ENCODE results near the gene SFXN5.

SFXN5 gene

DNA sequence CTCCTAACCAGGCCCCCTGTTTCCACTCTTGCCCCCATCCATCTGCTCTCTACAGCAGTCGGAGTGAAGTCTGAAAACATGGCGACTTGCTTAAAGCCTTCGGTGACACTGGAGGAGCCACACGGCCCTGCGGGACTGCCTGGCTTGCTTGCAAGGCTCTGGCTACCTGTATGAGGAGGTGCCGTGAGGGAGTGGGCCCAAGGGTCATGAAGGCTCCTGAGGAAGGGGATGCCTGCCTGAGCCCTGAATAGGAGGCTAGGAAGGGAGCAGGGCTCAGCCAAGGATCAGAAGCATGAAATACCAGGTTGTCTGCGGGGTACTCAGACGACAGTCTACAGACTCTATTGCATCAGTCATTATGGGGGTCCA lies 78.8 kb downstream of the SFXN5 start:
- no peak for DNase-seq

DNA sequence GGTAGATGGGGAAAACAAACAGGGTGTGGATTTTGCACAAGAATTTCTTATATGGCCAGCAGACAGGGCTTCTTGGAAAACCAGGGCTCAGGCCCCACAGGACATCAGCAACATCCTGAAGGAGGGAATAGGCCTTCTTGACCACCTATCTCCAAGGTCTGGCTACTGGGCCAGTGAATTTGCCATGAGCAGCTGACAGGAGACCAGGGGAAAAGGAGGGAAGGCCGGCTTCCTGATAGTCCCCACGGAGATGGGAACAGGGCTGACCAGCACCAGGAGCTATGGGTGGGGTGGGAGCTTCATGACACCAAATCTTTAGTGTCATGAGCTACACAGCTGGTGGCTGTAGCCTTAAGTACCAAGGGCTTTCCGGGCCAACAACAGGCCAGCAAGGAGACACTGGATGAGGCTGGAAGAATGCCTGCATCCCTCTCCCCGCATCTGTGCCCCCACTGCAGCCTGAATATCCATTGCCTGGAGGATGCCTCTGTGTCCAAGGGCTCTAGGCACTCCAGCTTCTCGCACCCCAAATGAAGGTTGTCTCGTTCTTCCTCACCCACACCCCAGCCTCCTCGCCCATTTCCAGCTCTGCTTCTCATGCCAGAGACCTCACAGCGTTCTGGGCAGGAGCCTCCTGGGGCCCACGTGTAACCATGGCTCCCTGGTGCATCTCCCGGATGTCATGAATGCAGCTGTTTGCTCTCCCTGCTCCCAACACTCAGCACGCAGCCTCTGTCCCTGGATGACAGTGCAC lies 79.4 kb downstream of the SFXN5 start:
- no peak for DNase-seq

DNA sequence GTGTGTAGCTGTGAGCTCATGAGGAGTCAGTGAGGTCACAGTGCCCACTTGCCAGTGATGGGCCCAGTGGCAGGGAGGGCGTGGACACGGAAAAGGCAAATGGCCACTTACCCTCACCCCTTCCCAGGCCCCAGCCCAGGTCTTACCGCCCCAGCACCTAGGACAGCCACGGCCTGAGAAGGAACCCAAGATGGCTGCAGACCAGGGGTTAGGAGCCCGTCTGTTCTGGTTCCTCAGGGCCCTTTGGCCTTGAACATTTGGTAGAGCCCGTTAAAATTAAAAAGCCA lies 80.1 kb downstream of the SFXN5 start:
- no peak for DNase-seq

DNA sequence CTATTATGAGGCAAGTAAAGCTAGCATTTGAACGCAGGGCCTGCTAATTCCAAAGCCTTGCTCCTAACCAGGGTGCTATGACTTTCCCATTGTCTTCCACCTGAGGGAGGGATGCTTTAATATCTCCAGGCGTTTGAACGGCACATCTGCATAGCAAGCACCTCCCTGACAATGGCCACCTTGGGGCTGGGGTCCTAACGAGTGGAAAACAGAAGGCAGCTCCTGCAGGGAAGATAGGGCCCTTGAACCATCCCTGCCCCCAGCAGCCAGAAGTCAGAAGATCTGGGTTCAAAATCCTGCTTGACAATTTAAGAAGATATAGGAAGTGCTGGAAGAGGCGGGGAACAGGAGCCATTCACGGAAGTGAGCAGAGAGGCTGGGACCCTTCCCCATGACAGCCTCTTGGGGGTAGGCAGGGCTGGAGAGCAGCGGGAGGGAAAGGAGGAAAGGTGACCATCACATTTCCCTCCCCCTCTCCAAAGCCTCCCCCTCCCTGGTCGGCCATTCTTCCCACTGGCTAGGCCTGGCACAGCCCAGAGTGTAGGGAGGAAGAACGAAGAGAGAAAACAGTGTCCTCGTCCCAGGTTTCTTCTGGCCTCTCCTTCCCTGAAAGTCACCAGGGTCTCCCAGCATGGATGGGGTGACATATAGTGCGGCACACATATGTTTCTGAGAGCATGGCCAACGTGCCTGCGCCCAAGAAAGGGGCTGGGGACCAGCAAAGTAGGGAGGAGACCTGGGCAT lies 80.6 kb downstream of the SFXN5 start:
- no peak for DNase-seq

DNA sequence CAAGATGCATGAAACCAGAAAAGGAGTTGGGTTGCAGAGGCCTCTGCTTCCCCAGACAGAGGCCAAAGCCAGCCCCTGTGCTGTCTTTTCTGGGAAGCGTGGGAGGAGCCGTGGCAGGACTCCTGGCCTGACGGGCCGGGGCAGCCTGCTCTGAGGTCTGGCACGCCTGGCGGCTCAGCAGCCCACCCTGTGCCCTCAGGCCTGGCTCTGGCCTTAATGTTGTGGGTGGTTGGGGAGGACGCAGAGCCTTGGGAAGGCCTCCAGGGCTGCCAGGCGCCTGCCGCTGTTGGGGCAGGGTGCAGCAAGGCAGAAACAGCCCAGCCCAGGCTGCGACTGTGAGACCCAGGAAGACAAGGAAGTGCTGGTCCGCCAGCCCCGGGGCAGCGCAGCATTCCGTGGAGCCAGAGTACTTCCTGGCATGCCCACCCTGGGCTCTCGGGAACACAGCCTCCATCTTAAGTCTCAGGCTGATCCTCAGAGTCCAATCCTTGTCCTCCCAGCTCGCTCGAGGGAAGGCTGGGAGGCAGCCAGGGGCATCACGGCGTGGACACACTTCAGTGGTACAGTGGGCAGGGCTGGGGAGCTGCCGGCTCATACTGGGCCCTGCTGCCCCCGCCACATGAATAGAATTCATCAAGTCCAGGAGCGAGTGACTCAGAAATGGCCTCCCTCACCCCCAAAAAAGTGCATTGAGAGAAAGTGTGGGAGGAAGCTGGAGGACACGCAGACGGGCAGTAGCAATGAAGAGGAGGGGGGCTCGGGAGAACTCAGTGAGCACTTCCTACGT lies 81.5 kb downstream of the SFXN5 start:
- no peak for DNase-seq

DNA sequence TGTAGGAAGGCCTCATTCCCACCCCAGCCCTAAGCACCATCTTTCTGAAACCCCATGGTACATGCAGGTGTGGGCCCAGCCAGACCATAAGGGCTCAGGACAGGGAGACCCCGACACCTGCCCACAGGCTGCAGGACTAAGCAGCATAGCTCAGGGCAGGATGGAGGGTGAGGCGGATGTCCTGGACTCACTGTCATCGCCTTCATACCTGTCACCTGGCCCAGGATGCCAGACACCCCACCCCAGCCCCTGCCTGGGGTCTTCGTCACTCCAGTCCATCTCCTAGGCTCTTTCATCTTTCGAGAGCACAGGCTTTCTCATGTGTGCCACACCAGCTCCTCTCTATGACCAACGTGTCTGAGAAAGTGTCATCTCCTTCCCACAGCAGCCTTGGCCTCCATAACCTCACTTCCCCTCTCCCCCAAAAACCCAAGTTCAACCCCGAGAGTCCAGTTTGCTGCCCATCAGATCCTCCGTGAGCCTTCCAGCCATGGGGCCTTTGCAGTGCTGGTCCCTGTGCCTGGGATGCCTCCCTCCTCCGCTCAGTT lies 82.7 kb downstream of the SFXN5 start:
- no peak for DNase-seq

DNA sequence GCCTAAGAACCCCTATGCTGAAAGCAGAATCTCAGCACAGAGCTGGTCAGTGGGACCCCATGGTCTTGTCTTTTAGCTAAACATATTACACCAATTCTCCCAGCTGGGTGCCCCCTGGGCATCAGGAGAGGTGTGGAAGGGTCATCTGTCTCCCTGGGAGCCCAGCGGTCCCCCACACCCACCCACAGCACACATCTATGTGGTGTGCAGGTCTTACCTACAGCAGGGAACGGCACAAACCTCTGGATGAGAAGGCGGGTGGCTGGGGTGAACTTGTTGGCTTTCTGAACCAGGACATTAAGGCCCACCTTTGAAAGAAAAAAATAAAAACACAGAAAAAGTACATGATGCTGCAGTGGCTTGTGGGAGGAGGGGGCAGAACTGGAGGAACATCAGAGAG lies 83.5 kb downstream of the SFXN5 start:
- no peak for DNase-seq

DNA sequence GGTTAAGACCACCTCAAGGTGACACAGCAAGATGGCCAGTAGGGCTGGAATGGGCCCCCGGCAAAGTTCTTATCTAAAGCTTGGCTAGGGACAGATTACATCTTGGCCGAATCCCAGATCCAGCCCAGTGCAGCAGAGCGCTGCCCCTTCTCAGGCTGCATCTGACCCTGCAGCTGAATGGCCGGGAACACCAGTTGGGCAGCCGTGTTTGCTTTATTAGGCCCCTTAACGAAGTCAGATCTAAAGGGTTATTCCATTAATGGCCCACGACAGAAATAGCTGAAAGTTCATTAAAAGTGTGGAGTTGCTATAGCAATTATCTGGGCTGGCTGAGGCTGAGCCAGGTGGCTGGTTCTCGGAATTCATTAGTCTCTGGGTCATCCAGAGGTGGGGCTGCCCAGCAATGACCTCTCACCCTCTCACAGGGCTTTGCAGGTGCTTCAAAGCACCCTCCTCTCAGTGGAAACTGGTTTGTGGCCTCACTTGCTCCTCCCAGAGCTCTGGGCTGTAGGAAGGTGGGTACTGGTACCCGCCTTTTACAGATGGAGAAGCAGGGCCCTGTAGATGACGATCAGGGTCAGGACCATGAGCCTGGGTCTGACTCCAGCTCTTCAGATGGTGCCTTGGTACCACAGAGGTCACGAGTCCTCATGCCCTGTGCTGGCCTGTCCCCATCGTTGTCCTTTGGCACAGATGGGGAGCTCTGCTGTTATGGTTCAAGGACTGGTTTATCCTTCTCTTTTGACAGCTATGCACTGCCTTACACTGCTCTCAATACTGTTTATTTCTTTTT lies 85.4 kb downstream of the SFXN5 start:
- no peak for DNase-seq

DNA sequence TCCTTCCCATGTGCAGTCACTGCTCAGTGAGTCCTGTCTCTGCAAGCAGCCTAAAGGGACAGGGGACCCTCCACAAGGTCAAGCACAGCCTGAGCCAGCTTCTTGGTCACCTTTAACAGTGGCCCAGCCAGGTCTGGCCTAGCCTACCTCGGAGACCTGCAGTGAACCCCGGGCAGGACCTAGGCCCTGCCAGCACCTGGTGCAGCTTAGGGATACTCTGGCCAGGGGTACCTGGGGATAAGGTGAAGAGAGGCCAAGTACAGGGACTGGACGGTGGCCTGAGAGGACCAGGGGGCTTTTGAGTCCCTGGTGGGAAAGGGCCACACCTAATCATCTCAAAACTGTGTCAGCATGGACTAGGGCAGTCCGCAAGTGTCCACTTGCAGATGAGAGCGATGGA lies 86.4 kb downstream of the SFXN5 start:
- no peak for DNase-seq

DNA sequence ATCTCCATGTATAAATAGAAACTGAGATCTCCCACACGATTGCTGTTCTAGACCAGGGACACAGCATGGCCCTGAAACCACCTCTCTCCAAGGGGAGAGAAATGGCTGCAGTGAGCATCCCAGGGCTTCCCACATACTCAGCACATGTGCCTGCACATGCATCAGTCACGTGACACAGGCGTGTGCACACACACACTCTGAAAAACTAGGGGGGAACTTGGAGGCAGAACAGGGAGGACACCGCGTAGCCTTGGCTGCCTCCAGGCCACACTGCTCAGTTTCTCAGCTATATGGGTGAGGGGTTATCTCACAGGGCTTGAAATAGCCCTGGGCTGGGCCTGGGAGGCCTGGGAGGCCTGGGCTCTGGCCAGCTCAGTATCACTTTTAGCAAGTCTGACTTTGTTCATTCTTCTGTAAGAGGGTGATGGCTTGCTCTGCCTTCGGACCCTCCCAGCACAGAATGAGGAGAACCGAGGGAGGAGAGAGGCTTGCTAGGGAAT lies 87.3 kb downstream of the SFXN5 start:
- no peak for DNase-seq

DNA sequence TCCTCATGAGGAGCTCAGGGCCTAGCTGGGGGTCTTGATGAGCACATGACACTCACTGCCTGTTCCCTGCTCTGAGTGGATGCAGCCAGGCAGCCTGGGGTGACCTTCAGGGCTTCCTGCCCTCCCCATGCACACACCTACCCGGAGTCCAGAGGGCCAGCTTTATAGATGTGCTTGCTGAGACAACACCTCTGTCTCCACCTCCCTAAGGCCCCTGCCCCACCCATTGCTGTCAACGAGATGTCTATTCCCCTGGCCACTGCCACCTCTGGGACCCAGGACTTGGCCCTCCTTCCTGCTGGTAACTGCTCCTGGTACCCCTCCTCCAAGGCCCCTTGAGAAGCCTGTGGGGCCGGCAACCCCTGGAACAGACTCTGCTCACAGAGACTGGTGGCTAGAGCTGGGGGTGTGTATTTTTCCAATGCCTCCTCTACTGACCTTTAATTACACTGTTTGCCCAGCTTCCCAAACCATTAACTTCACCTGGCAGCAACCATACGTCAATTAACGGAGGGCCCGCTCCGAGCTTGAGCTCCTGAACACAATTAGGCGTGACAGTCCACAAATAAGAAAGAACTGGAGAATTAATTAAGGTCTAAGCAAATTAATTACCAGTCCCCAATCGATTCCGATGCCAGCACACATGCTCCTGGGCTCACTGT lies 87.9 kb downstream of the SFXN5 start:
- no peak for DNase-seq

DNA sequence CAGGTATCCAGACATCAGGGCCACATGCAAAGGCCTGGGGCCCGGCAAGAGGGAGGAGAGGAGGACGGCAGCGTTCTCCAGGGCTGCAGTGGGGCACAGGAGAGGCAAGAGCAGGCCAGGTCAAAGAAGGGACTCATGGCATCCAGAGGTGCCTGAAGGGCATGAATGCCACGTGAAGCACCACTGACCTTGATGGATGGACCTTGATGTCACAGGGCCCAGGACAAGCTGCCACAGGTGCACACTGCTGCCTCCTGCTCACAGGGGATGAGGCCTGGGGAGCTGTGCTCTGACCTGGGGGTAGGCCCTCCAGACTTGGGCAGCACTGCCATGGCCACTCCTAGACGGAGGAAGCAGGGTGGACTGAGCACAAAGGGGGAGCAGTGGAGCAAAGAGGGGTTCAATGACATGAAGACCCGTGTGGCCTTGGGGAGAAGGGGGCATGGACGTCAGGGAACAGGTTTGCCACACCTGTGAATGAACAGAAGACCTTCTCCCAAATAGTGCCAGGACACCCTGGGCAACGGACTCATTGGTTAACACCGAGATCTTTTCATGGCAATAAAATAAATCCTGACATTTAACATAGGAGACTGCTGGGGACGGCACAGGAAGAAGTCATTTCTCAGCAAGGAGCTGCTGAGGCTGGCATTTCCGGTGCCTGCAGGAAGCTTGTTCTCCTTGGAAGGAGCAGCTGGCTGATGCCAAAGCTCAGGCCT lies 88.6 kb downstream of the SFXN5 start:
- no peak for DNase-seq

DNA sequence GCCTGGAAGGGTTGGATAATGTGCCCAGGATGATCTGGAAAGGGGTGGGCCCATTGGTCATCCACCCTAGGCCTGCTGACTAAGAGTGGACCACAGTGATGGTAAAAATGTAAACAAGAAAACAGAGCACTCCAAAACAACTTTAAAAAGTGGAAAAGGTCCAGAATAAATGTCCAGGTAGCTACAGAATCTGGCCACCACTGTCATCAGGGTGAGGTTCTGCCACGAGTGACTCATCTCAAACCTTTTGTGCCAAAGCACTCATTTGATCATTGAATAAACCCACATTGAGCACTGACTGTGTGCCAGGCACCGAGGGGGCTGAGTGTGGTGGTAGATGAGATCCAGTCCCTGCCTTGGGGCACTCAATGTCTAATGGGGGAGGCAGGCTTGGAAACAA lies 89.3 kb downstream of the SFXN5 start:
- DNase-seq, result no peak

DNA sequence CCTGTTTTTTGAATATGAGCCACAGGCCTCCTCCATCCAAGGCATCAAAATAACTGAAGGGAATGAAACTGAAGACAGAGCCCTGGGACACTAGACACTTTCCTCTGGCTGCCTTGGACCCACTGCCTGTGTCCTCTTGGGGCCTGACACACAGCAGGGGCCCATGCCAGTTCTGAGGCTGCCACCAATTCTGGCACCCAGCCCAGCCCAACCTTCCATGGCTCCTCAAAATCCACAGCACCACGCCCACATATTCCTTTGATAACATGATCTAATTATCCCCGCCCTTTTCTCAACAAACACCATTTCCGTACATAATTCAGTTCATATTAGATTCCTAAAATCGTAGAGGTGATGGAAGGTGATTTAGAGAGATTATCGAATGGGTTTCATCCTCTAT lies 90.0 kb downstream of the SFXN5 start:
- DNase-seq, result no peak

DNA sequence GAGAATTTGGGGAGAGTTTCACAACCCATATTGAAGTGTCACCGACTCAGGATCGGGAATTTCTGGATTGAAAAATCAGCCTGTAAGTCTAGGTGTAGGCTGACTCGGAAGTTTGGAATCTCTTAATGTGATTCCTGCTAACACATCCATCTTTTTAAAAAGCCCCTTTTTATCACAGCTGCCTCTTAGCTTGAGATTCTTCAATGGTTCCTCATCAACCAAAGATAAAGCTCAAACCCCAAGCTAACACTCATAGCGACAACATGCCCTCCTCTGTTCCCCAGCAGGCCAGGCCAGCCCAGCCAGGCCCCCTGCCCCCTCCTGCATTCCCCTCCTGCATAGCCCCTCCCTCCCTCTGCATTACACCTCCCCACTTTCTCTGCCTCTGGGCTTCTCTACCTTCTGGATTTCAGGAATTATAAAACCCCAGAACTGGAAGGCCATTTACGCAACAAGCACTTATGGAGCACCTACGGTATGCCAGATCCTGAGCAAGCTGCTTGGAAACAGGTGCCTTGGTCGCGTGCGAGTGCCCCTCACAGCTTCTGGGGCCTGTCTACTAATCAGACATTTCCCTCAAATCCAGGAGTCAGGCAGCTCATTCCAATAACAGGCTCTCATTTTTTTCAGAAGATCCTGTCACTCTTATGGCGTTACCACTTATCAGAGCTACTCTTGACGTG lies 90.8 kb downstream of the SFXN5 start:
- DNase-seq, result no peak

DNA sequence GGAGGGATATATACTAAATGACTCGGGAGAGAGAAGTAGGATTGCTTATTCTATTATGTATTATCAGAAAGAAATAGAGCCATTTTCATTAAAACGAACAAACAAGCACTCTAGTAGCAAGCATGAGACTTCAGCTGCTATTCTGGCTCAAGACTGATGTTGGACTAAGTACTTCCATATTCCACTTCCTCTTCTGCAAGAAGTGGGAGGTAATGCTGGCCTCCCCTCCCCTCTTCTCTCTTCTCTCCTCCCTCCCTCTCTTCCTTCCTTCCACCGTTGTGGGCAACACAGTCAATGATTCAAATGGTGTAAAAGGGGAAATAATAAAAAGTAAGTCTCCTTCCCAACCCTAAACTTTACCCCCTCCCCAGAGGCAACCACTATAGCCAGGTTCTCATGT lies 91.6 kb downstream of the SFXN5 start:
- no peak for DNase-seq

DNA sequence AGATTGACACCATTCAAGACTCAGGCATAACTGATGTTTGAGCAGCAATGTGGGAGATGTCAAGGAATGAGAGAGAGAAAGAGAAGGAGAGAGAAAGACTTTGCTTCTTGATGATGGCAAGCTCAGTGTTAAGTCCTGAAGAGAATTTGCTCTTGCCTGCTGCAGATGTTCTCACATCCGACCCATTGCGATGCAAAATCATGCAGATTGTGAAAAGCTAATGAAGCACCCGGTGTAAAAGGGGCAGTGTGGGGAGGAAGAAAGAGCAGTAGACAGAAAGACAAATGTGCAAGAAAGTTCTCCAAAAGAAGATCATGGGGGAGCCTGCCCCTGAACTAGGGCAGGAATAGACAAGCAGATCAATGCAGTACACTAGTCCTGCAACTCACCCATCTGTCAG lies 96.5 kb downstream of the SFXN5 start:
- DNase-seq, result no peak

DNA sequence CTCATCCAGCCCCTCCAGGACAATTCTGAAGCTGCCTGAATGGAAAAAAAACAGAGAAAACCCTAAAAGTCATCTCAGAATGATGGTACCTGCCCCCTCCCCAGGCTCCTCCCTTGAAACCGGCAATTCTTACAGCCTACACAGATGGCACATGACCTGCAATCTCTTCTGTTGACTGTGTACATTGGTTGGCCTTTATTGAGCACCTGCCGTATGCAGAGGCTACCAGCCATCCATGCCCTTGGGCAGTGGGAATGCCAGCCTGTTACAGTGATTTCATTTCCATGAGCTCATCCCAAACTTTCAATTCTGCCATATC lies 97.1 kb downstream of the SFXN5 start:
- no peak for DNase-seq

DNA sequence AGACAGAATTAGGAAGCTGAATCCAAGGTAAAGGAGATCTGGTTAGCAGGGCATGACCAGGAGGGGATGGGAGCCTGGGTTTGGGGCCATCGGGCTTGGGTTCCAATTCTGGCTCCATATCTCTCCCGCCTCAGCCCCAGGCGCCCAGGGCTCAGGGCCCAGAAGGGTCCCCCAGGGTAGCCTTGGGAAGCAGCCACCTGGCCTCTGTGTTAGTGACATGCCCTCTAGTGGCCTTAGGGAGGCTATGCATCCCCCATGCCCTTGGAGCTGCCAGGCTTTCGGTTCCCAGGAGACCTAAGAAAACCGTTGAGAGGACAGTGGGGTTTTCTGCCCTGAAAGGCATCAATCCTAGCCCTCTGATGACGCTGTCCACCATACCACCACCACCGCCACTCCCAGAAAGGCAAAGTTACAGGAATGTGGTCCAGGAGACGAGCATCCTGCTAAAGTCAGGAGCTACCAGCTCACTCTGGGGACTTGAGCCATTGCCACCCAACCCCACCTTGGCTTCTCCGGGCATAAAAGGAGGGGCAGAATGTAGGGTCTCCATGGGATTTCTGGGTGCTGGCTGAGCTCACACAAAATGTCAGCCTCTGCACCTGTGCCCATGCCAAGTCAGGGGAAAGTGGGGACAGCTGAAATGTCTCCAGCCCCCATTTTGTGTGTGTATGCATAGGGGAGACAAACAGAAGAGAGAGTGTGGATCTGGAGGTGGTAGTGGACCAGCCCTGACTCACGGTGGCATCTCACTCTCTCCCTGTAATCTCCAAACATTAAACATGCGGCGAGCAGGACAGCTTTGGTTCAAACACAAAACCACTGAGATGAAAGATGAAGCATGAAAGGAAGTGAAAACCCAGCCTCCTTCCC lies 97.7 kb downstream of the SFXN5 start:
- DNase-seq, result no peak

DNA sequence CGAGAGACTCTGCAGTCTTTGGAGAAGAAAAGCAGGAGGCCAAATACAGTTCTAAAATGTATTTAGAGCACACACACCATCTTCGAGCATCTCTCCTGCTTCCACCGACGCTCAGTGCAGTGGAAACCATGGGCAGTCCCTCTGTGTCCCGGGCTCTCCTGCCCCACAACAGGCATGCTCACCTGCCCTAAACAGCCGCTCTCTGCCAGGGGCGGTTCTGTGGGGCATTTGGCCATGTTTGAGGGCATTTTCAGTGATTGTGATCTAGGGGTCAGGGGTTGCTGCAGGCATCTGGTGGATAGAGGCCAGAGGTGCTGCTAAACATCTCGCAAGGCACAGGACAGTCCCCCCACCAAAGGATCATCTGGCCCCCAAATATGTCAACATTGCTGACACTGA lies 98.4 kb downstream of the SFXN5 start:
- DNase-seq, result no peak
